GM12865 (cell line): ENCODE results near the gene SESN1.

Source experiments
- DNase-seq: peaks from one replicate; pipeline ENCODE4 v3.0.0; 2010; ENCODE audit warnings: low read depth
- H3K4me3 ChIP-seq: 2 replicates; pipeline ENCODE4 v1.5.1; 2011; ENCODE audit warnings: mild to moderate bottlenecking, low read depth, low read length, control low read depth
- CTCF ChIP-seq: IDR thresholded peaks from 2 replicates; pipeline ENCODE4 v1.5.1; 2011; ENCODE audit warnings: low read length, control low read depth, low read depth, inconsistent platforms; ENCODE audit not compliant: insufficient read depth; ENCODE audit errors: missing control alignments

The SESN1 gene

GRCh38 chr6:108946695-108947094 lies 148.0 kb downstream of the SESN1 start:
- TF ChIP-seq CTCF, result no peak
- no peak overlapping the region for H3K4me3 ChIP-seq
- no peak for DNase-seq

- no peak overlapping the region for H3K4me3 ChIP-seq
- no peak for DNase-seq
- TF ChIP-seq CTCF, result no peak
These were observed 148.9 kb downstream of the SESN1 start for GRCh38 chr6:108945681-108946159.

DNA sequence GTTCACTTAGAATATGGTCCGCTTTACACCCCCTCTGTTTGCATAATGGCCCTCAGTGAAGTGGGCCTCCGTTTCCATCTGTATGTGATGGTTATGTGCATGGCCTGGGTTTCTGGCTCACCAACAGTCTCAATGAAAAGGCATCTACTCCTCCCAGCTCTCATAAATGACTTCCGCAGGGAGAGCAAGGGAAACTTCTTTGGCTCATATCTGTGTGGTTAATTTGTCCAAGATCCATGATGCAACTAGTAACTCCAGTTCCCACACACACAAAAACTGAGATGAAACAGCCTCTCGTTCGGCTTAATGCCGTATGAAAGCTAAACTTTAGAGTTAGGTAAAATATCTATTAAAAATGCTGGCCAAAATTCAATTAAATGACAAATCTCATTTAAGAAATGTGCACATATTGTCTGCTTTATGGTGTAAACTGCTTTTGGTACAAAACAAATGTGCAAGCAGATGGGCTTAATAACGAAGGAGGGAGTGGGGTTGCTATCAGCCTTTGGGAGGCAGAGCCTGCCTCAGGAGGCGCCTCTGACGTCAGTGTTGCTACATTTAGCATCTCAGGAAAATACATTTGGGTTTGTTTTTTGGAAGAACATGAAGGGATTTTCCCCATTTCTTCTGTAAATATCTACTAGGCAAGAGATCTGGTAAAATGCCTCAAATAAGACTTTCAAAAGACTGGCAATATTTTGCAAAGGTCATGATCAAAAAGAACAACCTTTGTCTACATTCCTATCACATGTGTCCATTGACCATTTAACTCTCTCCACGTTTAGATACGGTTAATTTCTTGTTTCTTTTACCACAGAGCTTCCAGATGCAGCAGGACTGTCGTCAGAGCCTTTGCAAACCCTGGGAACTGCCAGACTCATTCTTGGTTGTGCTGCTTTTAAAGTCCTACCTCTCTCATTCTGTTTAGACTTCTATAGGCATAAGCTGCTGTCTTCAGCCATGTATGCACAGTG lies 149.7 kb downstream of the SESN1 start:
- no peak overlapping the region for H3K4me3 ChIP-seq
- no peak for DNase-seq
- no peak for TF ChIP-seq CTCF

GRCh38 chr6:108944071-108944470 lies 150.6 kb downstream of the SESN1 start:
- DNase-seq, result no peak
- no peak overlapping the region for H3K4me3 ChIP-seq
- TF ChIP-seq CTCF, result no peak

- H3K4me3 ChIP-seq, result no peak overlapping the region
- no peak for TF ChIP-seq CTCF
These were observed 151.8 kb downstream of the SESN1 start for GRCh38 chr6:108942556-108943492.

GRCh38 chr6:108941859-108942258 lies 152.8 kb downstream of the SESN1 start:
- no peak for TF ChIP-seq CTCF
- H3K4me3 ChIP-seq, result no peak overlapping the region
- no peak for DNase-seq

More at GRCh38 chr6:108942556-108943492, 151.8 kb downstream of the SESN1 start:
- DNase-seq, result no peak
